Measurements from ENCODE around the gene TREH. TPM values are rescaled to one million over a fixed set of nuclear protein-coding genes. Genes with fewer than 3 reads are reported as not detected.

Gene TREH
- total and polyA plus RNA-seq, 8 donors: 0.45 to 2.2 (median 1.1) TPM; not detected in 4

- Histone ChIP-seq H3K36me3 (peaks cover 3 to 66% (median 63%) of the 10 kb centered on the region in 4 donors), H3K4me1 (peaks cover 8 to 24% (median 15%) of the 10 kb centered on the region in 4 donors), H3K4me3 (no peak overlapping the region), H3K9me3 (no peaks in the 10 kb centered on the region), H3K27me3 (peaks cover 0 to 4% (median 0%) of the 10 kb centered on the region in 3 donors), H3K27ac (no peak overlapping the region)
- intact Hi-C loops (cut with DNase I; ENCODE audit: low total_unique reads): loop anchor here (5.0 kb wide), 1 partner anchor 49 kb away; the partner anchor contains the start of gene PHLDB1
- no peak for DNase-seq
- 88 to 95% (median 90%) methylated on average over 5 of the region's 5 CpGs for WGBS, 5 donors
- no peak for TF ChIP-seq EP300 (IDR thresholded peaks at IDR 0.05)
- no peak for TF ChIP-seq CTCF (IDR thresholded peaks at IDR 0.05)
- no peak for TF ChIP-seq POLR2A (IDR thresholded peaks at IDR 0.05)
- TF ChIP-seq POLR2AphosphoS5 (IDR thresholded peaks at IDR 0.05): no peak
These were observed 22.8 kb downstream of the TREH start for GRCh38 chr11:118656563-118657165.

GRCh38 chr11:118655486-118656190 is 23.8 kb downstream of the TREH start:
- no peak for DNase-seq
- 89 to 95% (median 90%) methylated on average over 7 of the region's 7 CpGs for WGBS, 5 donors
- Histone ChIP-seq H3K27me3 (no peaks in the 10 kb centered on the region), H3K4me1 (peaks cover 8 to 24% (median 15%) of the 10 kb centered on the region in 4 donors), H3K4me3 (no peak overlapping the region), H3K9me3 (no peaks in the 10 kb centered on the region), H3K27ac (no peak overlapping the region), H3K36me3 (peaks cover 9 to 76% (median 73%) of the 10 kb centered on the region in 4 donors)
- intact Hi-C loops (cut with DNase I; ENCODE audit: low total_unique reads): loop anchor here (5.0 kb wide), 1 partner anchor 48 kb away; the partner anchor contains the start of gene PHLDB1
- TF ChIP-seq CTCF (IDR thresholded peaks at IDR 0.05): no peak
- no peak for TF ChIP-seq EP300 (IDR thresholded peaks at IDR 0.05)
- TF ChIP-seq POLR2AphosphoS5 (IDR thresholded peaks at IDR 0.05): no peak
- TF ChIP-seq POLR2A (IDR thresholded peaks at IDR 0.05): no peak

- Histone ChIP-seq H3K27me3 (no peaks in the 10 kb centered on the region), H3K27ac (no peak overlapping the region), H3K4me1 (peaks cover 0 to 12% (median 3%) of the 10 kb centered on the region in 4 donors), H3K9me3 (no peaks in the 10 kb centered on the region), H3K36me3 (peaks cover 21 to 93% (median 91%) of the 10 kb centered on the region in 4 donors), H3K4me3 (no peak overlapping the region)
- 83 to 90% (median 88%) methylated on average over 8 of the region's 8 CpGs for WGBS, 5 donors
- no peak for TF ChIP-seq EP300 (IDR thresholded peaks at IDR 0.05)
- TF ChIP-seq POLR2AphosphoS5 (IDR thresholded peaks at IDR 0.05): no peak
- DNase-seq: no peak
- intact Hi-C loops (cut with DNase I; ENCODE audit: low total_unique reads): no loop called here
These were observed 25.6 kb downstream of the TREH start for GRCh38 chr11:118653684-118654390.

- Histone ChIP-seq H3K4me1 (peaks cover 0 to 10% (median 0%) of the 10 kb centered on the region in 4 donors), H3K9me3 (no peaks in the 10 kb centered on the region), H3K27ac (no peak overlapping the region), H3K36me3 (peaks cover 27 to 99% (median 99%) of the 10 kb centered on the region in 4 donors), H3K27me3 (no peaks in the 10 kb centered on the region), H3K4me3 (no peak overlapping the region)
- 52 to 69% (median 59%) methylated on average over 4 of the region's 4 CpGs for WGBS, 5 donors
- intact Hi-C loops (cut with DNase I; ENCODE audit: low total_unique reads): no loop called here
- TF ChIP-seq CTCF (IDR thresholded peaks at IDR 0.05) (no peak), POLR2AphosphoS5 (IDR thresholded peaks at IDR 0.05) (no peak), EP300 (IDR thresholded peaks at IDR 0.05) (no peak), POLR2A (IDR thresholded peaks at IDR 0.05) (no peak)
- DNase-seq: no peak
These were observed 26.7 kb downstream of the TREH start for GRCh38 chr11:118652681-118653181.

All from stomach (tissue), 9 donors.